ENCODE measurements around the gene ATP6V0A1.

GRCh38 chr17:42563543-42563942 lies 104.9 kb downstream of the ATP6V0A1 start:
- TF ChIP-seq POLR2A (IDR thresholded peaks at IDR 0.05; ENCODE audit: low read depth, low read length) (no peak), BHLHE40 (IDR thresholded peaks at IDR 0.05; ENCODE audit: low read depth, low read length) (no peak), USF2 (IDR thresholded peaks at IDR 0.05; ENCODE audit: low read depth, low read length) (no peak), CTCF (conservative IDR thresholded peaks at IDR 0.05; ENCODE audit: low read depth, low read length) (no peak), RFX5 (IDR thresholded peaks at IDR 0.05; ENCODE audit: low read depth, low read length) (no peak), SMC3 (IDR thresholded peaks at IDR 0.05; ENCODE audit: low read depth, low read length) (no peak), CEBPB (IDR thresholded peaks at IDR 0.05; ENCODE audit: low read depth, low read length) (no peak), RCOR1 (IDR thresholded peaks at IDR 0.05; ENCODE audit: insufficient replicate concordance, low read length) (no peak), RAD21 (IDR thresholded peaks at IDR 0.05; ENCODE audit: low read length) (no peak), ELK1 (IDR thresholded peaks at IDR 0.05; ENCODE audit: borderline replicate concordance, low read depth, low read length) (no peak), MXI1 (IDR thresholded peaks at IDR 0.05; ENCODE audit: borderline replicate concordance, low read depth, low read length) (no peak), MAFK (IDR thresholded peaks at IDR 0.05; ENCODE audit: low read depth, low read length) (no peak)

All from IMR-90 (cell line).